Activated T-helper 17 cell treated with anti-CD3 and anti-CD28 coated beads, Interleukin-2, amount 50 U/mL, for 72 hours (primary cell): ENCODE measurements around the gene KCNQ2. TPM values are rescaled to one million over a fixed set of nuclear protein-coding genes. Genes with fewer than 3 reads are reported as not detected.

Source experiments
- ATAC-seq: fragments of 150-1000 bp; cut with Tn5 transposase; replicated peaks from 2 replicates; pipeline ENCODE4 v1.10.0; 2021; ENCODE audit warnings: mild to moderate bottlenecking, moderate library complexity
- H3K27ac Mint-ChIP-seq: one replicate; pipeline ENCODE4 v1.8.0; 2022; ENCODE audit warnings: mixed read lengths
- H3K27me3 Mint-ChIP-seq: one replicate; pipeline ENCODE4 v1.8.0; 2022; ENCODE audit warnings: mixed read lengths
- H3K36me3 Mint-ChIP-seq: one replicate; pipeline ENCODE4 v1.8.0; 2022; ENCODE audit warnings: low read depth, mild to moderate bottlenecking, mixed read lengths
- H3K4me1 Mint-ChIP-seq: one replicate; pipeline ENCODE4 v1.8.0; 2022; ENCODE audit warnings: mixed read lengths
- H3K4me3 Mint-ChIP-seq: one replicate; pipeline ENCODE4 v1.8.0; 2022; ENCODE audit warnings: mild to moderate bottlenecking, mixed read lengths
- H3K9me3 Mint-ChIP-seq: one replicate; pipeline ENCODE4 v1.8.0; 2022; ENCODE audit warnings: mixed read lengths
- total RNA-seq, 2 donors: library from RNA; stranded (reverse); gene quantifications; one replicate each; pipeline ENCODE4 v1.2.3, GENCODE V29; 2022

KCNQ2 gene
- total RNA-seq, 2 donors from 2014 or later: 0.66 TPM; not detected in 1

GRCh38 chr20:63403403-63404105, 68.9 kb downstream of the KCNQ2 start:
- H3K9me3 Mint-ChIP-seq: no peaks in the 10 kb centered on the region
- no peak overlapping the region for H3K27ac Mint-ChIP-seq
- H3K4me3 Mint-ChIP-seq: no peak overlapping the region
- no peaks in the 10 kb centered on the region for H3K4me1 Mint-ChIP-seq
- H3K27me3 Mint-ChIP-seq: no peaks in the 10 kb centered on the region
- H3K36me3 Mint-ChIP-seq: no peaks in the 10 kb centered on the region
- no peak for ATAC-seq

- no peak for ATAC-seq
- no peak overlapping the region for H3K4me3 Mint-ChIP-seq
- no peaks in the 10 kb centered on the region for H3K27me3 Mint-ChIP-seq
- H3K4me1 Mint-ChIP-seq: no peaks in the 10 kb centered on the region
- no peaks in the 10 kb centered on the region for H3K36me3 Mint-ChIP-seq
- H3K27ac Mint-ChIP-seq: no peak overlapping the region
- no peaks in the 10 kb centered on the region for H3K9me3 Mint-ChIP-seq
These were observed 69.6 kb downstream of the KCNQ2 start for GRCh38 chr20:63402860-63403220.

GRCh38 chr20:63402181-63402859, 70.1 kb downstream of the KCNQ2 start:
- no peaks in the 10 kb centered on the region for H3K9me3 Mint-ChIP-seq
- H3K36me3 Mint-ChIP-seq: no peaks in the 10 kb centered on the region
- no peaks in the 10 kb centered on the region for H3K27me3 Mint-ChIP-seq
- H3K4me1 Mint-ChIP-seq: no peaks in the 10 kb centered on the region
- no peak for ATAC-seq
- H3K4me3 Mint-ChIP-seq: no peak overlapping the region
- H3K27ac Mint-ChIP-seq: no peak overlapping the region

GRCh38 chr20:63401384-63402110, 70.9 kb downstream of the KCNQ2 start:
- ATAC-seq: no peak
- Mint-ChIP-seq H3K4me1 (no peaks in the 10 kb centered on the region), H3K27me3 (peaks cover 4% of the 10 kb centered on the region), H3K36me3 (no peaks in the 10 kb centered on the region), H3K4me3 (no peak overlapping the region), H3K9me3 (no peaks in the 10 kb centered on the region), H3K27ac (no peak overlapping the region)

GRCh38 chr20:63400486-63401210, 71.8 kb downstream of the KCNQ2 start:
- no peaks in the 10 kb centered on the region for H3K4me1 Mint-ChIP-seq
- no peaks in the 10 kb centered on the region for H3K9me3 Mint-ChIP-seq
- no peaks in the 10 kb centered on the region for H3K36me3 Mint-ChIP-seq
- H3K4me3 Mint-ChIP-seq: no peak overlapping the region
- no peak overlapping the region for H3K27ac Mint-ChIP-seq
- H3K27me3 Mint-ChIP-seq: peaks cover 4% of the 10 kb centered on the region
- no peak for ATAC-seq

GRCh38 chr20:63399596-63400375, 72.7 kb downstream of the KCNQ2 start:
- H3K4me3 Mint-ChIP-seq: no peak overlapping the region
- H3K27ac Mint-ChIP-seq: no peak overlapping the region
- no peaks in the 10 kb centered on the region for H3K36me3 Mint-ChIP-seq
- no peaks in the 10 kb centered on the region for H3K9me3 Mint-ChIP-seq
- no peaks in the 10 kb centered on the region for H3K4me1 Mint-ChIP-seq
- peaks cover 5% of the 10 kb centered on the region for H3K27me3 Mint-ChIP-seq
- no peak for ATAC-seq

- no peak overlapping the region for H3K4me3 Mint-ChIP-seq
- H3K9me3 Mint-ChIP-seq: no peaks in the 10 kb centered on the region
- H3K27ac Mint-ChIP-seq: no peak overlapping the region
- no peaks in the 10 kb centered on the region for H3K36me3 Mint-ChIP-seq
- no peak for ATAC-seq
- peaks cover 6% of the 10 kb centered on the region for H3K27me3 Mint-ChIP-seq
- H3K4me1 Mint-ChIP-seq: no peaks in the 10 kb centered on the region
These were observed 73.5 kb downstream of the KCNQ2 start for GRCh38 chr20:63398744-63399514.

GRCh38 chr20:63397946-63398450, 74.5 kb downstream of the KCNQ2 start:
- Mint-ChIP-seq H3K36me3 (no peaks in the 10 kb centered on the region), H3K4me3 (no peak overlapping the region), H3K27ac (no peak overlapping the region), H3K27me3 (peaks cover 6% of the 10 kb centered on the region), H3K4me1 (no peaks in the 10 kb centered on the region), H3K9me3 (no peaks in the 10 kb centered on the region)
- no peak for ATAC-seq

- peaks cover 6% of the 10 kb centered on the region for H3K27me3 Mint-ChIP-seq
- no peaks in the 10 kb centered on the region for H3K9me3 Mint-ChIP-seq
- no peak for ATAC-seq
- H3K36me3 Mint-ChIP-seq: no peaks in the 10 kb centered on the region
- H3K4me3 Mint-ChIP-seq: no peak overlapping the region
- no peaks in the 10 kb centered on the region for H3K4me1 Mint-ChIP-seq
- H3K27ac Mint-ChIP-seq: no peak overlapping the region
These were observed 75.2 kb downstream of the KCNQ2 start for GRCh38 chr20:63397155-63397843.

GRCh38 chr20:63396300-63396699, 76.2 kb downstream of the KCNQ2 start:
- H3K4me1 Mint-ChIP-seq: no peaks in the 10 kb centered on the region
- peaks cover 6% of the 10 kb centered on the region for H3K27me3 Mint-ChIP-seq
- no peak for ATAC-seq

GRCh38 chr20:63395723-63396122, 76.7 kb downstream of the KCNQ2 start:
- Mint-ChIP-seq H3K4me1 (no peaks in the 10 kb centered on the region), H3K36me3 (no peaks in the 10 kb centered on the region), H3K27ac (no peak overlapping the region), H3K9me3 (no peaks in the 10 kb centered on the region), H3K4me3 (no peak overlapping the region), H3K27me3 (peaks cover 9% of the 10 kb centered on the region)
- ATAC-seq: no peak

More at GRCh38 chr20:63396300-63396699, 76.2 kb downstream of the KCNQ2 start:
- H3K27ac Mint-ChIP-seq: no peak overlapping the region
- no peak overlapping the region for H3K4me3 Mint-ChIP-seq
- H3K9me3 Mint-ChIP-seq: no peaks in the 10 kb centered on the region
- H3K36me3 Mint-ChIP-seq: no peaks in the 10 kb centered on the region

- no peaks in the 10 kb centered on the region for H3K4me1 Mint-ChIP-seq
- H3K36me3 Mint-ChIP-seq: no peaks in the 10 kb centered on the region
- no peaks in the 10 kb centered on the region for H3K9me3 Mint-ChIP-seq
- H3K4me3 Mint-ChIP-seq: no peak overlapping the region
- H3K27me3 Mint-ChIP-seq: peaks cover 9% of the 10 kb centered on the region
- ATAC-seq: no peak
- no peak overlapping the region for H3K27ac Mint-ChIP-seq
These were observed 77.5 kb downstream of the KCNQ2 start for GRCh38 chr20:63394920-63395455.
